Activated naive CD8-positive, alpha-beta T cell treated with anti-CD3 and anti-CD28 coated beads for 36 hours (primary cell): ENCODE data around the gene ZNF701. TPM values are rescaled to one million over a fixed set of nuclear protein-coding genes. Genes with fewer than 3 reads are reported as not detected.

ENCODE experiments used
- total RNA-seq, 2 experiments: library from RNA; stranded (reverse); gene quantifications; one replicate each; pipeline ENCODE4 v1.2.3, GENCODE V29; 2021

Gene ZNF701
- total RNA-seq, 2 experiments from 2014 or later = 18.9 to 19.2 TPM

Other genes starting within 250 kb of the ZNF701 start
- gene ZNF610, start 234.0 kb upstream of the ZNF701 start, total RNA-seq = 1 to 10 TPM; 2.4 to 2.9 TPM
- gene ZNF880, start 200.4 kb upstream of the ZNF701 start, total RNA-seq = 10 to 100 TPM; 15.0 to 19.9 TPM
- gene ZNF528, start 172.4 kb upstream of the ZNF701 start, total RNA-seq = 10 to 100 TPM in 1 of 2 experiments, 1 to 10 TPM in 1; 9.4 to 11.2 TPM
- not detected for gene ZNF534, start 141.1 kb upstream of the ZNF701 start, total RNA-seq
- gene ZNF578, start 116.7 kb upstream of the ZNF701 start, total RNA-seq = 1 to 10 TPM in 1 of 2 experiments, under 1 TPM in 1; 0.93 to 1.1 TPM
- gene ZNF808, start 42.6 kb upstream of the ZNF701 start, total RNA-seq = 10 to 100 TPM; 21.1 to 25.7 TPM
- 10 to 100 TPM; 22.0 to 22.5 TPM for gene ZNF83, start 68.1 kb downstream of the ZNF701 start, total RNA-seq
- gene ZNF611, start 164.8 kb downstream of the ZNF701 start, total RNA-seq = 10 to 100 TPM; 15.1 to 15.9 TPM
- gene ZNF600, start 216.5 kb downstream of the ZNF701 start, total RNA-seq = 10 to 100 TPM; 13.5 to 14.4 TPM